Measurements from ENCODE around the gene DTD1. TPM values are rescaled to one million over a fixed set of nuclear protein-coding genes. Genes with fewer than 3 reads are reported as not detected.
A peak's percentile ranks its signal among the peaks of the same experiment; 100 is the strongest.

DTD1 gene
- total and polyA plus RNA-seq, 2 of the 13 experiments (the other 11 are each of a cell fraction or from before 2014, with no cell fraction given) = 41.2 to 79.3 TPM

- ChIA-PET POLR2A (no interaction called here), CTCF (ENCODE audit: low intra/inter-chr PET ratio, low total read pairs) (no interaction called here)
- H3K9me3 ChIP-seq (ENCODE audit: low read length) = no peaks in the 10 kb centered on the region
- no TSS peak for BruUV-seq (replicated peaks)
- DNase-seq (ENCODE audit: low spot score) = no peak
- H2AFZ ChIP-seq (ENCODE audit: low read length) = no peak overlapping the region
- TF ChIP-seq TMF1 (CRISPR knock-in tag; IDR thresholded peaks at IDR 0.05; ENCODE audit: low read depth) (no peak), MAFK (conservative IDR thresholded peaks at IDR 0.05 in 1 of 2, IDR thresholded peaks at IDR 0.05 in 1 of 2; ENCODE audit: low read length in 2 of 2) (peak; percentile 54 to 75; a peak in 3 of 4 replicates), MAFF (IDR thresholded peaks at IDR 0.05; ENCODE audit: low read depth, low read length) (peak; percentile 57)
- in situ Hi-C loops (cut with HindIII; ENCODE audit: extremely low pct_ligation_motif_present, low pct_unique_long_range_greater_than_20kb) = no loop called here
- H3K79me2 ChIP-seq (ENCODE audit: insufficient read depth, low read length) = no peaks in the 10 kb centered on the region
- H3K4me2 ChIP-seq (ENCODE audit: low read depth, low read length) = no peak overlapping the region
- intact Hi-C loops (cut with micrococcal nuclease; ENCODE audit: unreplicated experiment) = no loop called here
- H3K9ac ChIP-seq (ENCODE audit: insufficient read depth, low read depth, low read length) = no peak overlapping the region
- no peak for ATAC-seq
- 91% methylated on average over 14 of the region's 14 CpGs for WGBS (ENCODE audit: low lambda C conversion rate)
- FAIRE-seq = no peak
- peaks cover 0 to 1% of the 10 kb centered on the region in 2 experiments; a peak in 1 of 5 replicates for H3K36me3 ChIP-seq (replicated peaks in 1 of 2; ENCODE audit: control insufficient read depth in 1 of 2, insufficient read depth in 2 of 2, low read length in 2 of 2)
- no peak overlapping the region for H3K4me3 ChIP-seq (replicated peaks in 1 of 3; ENCODE audit: insufficient read depth in 1 of 3, low read depth in 2 of 3, low read length in 3 of 3)
- H3K27ac ChIP-seq (ENCODE audit: extremely low read length, insufficient read depth, low read length) = no peak overlapping the region
- H3K27me3 ChIP-seq (ENCODE audit: control insufficient read depth in 1 of 2, insufficient read depth in 2 of 2, low read length in 2 of 2) = no peaks in the 10 kb centered on the region
- H4K20me1 ChIP-seq (ENCODE audit: insufficient read depth, low read length) = no peaks in the 10 kb centered on the region
- no peaks in the 10 kb centered on the region for H3K4me1 ChIP-seq (ENCODE audit: insufficient read depth, low read length)
Measured at GRCh38 chr20:18623156-18623910, 35.5 kb downstream of the DTD1 start.

- Histone ChIP-seq H3K79me2 (ENCODE audit: insufficient read depth, low read length) (no peaks in the 10 kb centered on the region), H3K27me3 (ENCODE audit: control insufficient read depth in 1 of 2, insufficient read depth in 2 of 2, low read length in 2 of 2) (no peaks in the 10 kb centered on the region), H4K20me1 (ENCODE audit: insufficient read depth, low read length) (no peaks in the 10 kb centered on the region), H3K4me1 (ENCODE audit: insufficient read depth, low read length) (no peaks in the 10 kb centered on the region), H2AFZ (ENCODE audit: low read length) (no peak overlapping the region), H3K9me3 (ENCODE audit: low read length) (no peaks in the 10 kb centered on the region), H3K4me3 (replicated peaks in 1 of 3; ENCODE audit: insufficient read depth in 1 of 3, low read depth in 2 of 3, low read length in 3 of 3) (no peak overlapping the region), H3K27ac (ENCODE audit: extremely low read length, insufficient read depth, low read length) (no peak overlapping the region), H3K4me2 (ENCODE audit: low read depth, low read length) (no peak overlapping the region), H3K9ac (ENCODE audit: insufficient read depth, low read depth, low read length) (no peak overlapping the region), H3K36me3 (replicated peaks in 1 of 2; ENCODE audit: control insufficient read depth in 1 of 2, insufficient read depth in 2 of 2, low read length in 2 of 2) (peaks cover 0 to 1% of the 10 kb centered on the region in 2 experiments; a peak in 2 of 5 replicates)
- POLR2A ChIA-PET = no interaction called here
- FAIRE-seq = no peak
- no peak for DNase-seq (ENCODE audit: low spot score)
- TF ChIP-seq MAFK (conservative IDR thresholded peaks at IDR 0.05 in 1 of 2, IDR thresholded peaks at IDR 0.05 in 1 of 2; ENCODE audit: low read length in 2 of 2) (peak in 1 of 2 experiments; percentile 12; a peak in 2 of 4 replicates), ZBTB42 (CRISPR knock-in tag; IDR thresholded peaks at IDR 0.05) (no peak)
- TF ChIP-seq, protein P1, sequence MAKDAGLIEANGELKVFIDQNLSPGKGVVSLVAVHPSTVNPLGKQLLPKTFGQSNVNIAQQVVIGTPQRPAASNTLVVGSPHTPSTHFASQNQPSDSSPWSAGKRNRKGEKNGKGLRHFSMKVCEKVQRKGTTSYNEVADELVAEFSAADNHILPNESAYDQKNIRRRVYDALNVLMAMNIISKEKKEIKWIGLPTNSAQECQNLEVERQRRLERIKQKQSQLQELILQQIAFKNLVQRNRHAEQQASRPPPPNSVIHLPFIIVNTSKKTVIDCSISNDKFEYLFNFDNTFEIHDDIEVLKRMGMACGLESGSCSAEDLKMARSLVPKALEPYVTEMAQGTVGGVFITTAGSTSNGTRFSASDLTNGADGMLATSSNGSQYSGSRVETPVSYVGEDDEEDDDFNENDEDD (CRISPR knock-in tag; IDR thresholded peaks at IDR 0.05; ENCODE audit: borderline replicate concordance) = no peak
- WGBS (ENCODE audit: low lambda C conversion rate) = 71% methylated on average over 2 of the region's 2 CpGs
- ATAC-seq = no peak
- intact Hi-C loops (cut with micrococcal nuclease; ENCODE audit: unreplicated experiment) = no loop called here
- in situ Hi-C loops (cut with HindIII; ENCODE audit: extremely low pct_ligation_motif_present, low pct_unique_long_range_greater_than_20kb) = loop anchor here (25.0 kb wide), 2 partner anchors 587 to 962 kb away; partner anchors contain the start of gene SLC24A3
- CTCF ChIA-PET (ENCODE audit: low intra/inter-chr PET ratio, low total read pairs) = no interaction called here
- no TSS peak for BruUV-seq (replicated peaks)
Measured at GRCh38 chr20:18624948-18625347, 37.1 kb downstream of the DTD1 start.
